NCI-H2107 (cell line): ENCODE data around the gene DHX9.

Experiments used
- DNase-seq: peaks from one replicate; lab custom pipeline; 2025; lab: John Stamatoyannopoulos, UW

The DHX9 gene

DNA sequence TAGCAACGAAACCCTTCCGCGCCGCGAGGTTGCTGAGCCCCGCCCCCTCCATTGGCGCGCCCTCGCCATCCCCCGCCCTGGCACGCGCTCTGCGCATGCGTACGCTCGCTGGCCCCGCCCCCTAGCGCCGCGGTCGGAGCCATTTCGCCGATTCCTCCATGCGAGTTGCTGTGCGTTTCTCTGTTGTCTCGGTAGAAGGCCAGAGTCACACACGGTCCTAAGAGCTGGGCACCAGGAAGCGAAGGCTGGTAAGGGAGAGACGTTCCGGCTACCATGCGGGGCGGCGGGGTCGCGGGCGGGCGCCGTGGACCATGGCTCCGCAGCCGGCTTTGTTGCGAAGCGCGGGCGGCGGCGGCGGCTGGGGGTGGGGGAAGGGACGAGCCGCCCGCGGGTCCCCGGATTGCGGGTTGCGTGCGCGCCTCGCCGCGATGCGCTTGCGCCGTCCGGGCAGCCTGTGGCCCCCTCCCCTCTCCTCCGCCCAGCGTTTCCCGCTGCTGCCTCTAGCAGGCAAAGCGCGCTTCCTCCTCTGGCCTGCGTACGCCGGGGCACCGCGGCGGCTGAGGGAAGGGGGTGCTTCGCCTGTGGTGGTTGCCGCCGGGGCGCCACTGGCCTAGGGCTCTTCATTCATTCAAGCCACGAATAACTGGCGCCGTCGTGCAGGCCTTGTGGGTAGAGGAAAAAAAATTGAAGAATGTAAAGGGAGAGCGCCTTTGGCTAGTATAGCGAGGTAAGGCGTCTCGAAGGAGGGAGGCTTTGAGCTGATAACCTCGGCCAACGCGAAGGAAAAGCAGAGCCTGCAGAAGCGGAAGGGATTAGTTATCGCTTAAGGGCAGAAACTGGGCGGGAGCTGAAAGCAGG lies at the start of gene DHX9:
Gene DHX9 (plus strand): TSS at position 139 of the 858 bp plus-strand sequence. CDS start 3,220 bp downstream, outside the sequence.
- peak; percentile 97 for DNase-seq

DNA sequence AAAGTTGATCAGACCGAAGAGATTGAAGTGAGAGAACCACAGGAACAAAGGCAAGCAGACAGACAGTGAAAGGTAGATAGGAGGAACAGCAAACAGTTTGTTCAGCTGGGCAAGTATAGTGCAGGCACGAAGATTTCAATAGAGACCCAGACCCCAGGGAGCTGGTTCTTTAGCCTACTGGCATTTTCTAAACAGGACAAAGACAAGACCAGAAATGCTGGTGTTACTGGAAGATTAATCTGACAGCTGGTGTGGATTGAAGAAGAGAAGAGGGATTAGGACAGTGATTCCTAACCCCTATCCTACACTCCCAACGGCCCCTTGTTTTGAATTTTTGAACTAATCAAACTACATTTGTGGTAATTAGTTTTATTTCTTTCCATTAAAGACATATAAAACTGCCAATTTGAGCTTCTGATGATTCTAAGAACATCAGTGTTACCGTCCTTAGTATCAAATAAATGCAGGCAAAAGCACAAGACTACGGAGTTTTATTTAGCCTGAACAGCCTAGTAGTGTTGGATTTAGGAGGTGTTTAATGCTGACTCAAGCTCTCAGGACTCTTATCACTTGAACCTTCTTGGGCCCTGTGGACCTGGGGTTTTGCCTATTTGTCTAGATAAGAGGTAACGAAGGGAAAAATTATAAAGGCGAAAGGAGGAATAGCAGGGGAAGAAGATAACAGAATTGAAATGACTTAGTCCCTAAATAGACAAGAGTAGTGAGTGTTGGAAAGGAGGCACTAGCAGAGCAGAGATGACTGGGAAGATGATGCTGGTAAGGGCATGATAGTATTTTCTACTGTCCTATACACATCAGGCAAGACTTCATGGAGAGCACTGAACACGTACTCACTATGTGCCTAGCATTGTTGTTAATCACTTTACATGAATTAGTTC lies 47.6 kb upstream of the DHX9 start:
- DNase-seq, result no peak

DNA sequence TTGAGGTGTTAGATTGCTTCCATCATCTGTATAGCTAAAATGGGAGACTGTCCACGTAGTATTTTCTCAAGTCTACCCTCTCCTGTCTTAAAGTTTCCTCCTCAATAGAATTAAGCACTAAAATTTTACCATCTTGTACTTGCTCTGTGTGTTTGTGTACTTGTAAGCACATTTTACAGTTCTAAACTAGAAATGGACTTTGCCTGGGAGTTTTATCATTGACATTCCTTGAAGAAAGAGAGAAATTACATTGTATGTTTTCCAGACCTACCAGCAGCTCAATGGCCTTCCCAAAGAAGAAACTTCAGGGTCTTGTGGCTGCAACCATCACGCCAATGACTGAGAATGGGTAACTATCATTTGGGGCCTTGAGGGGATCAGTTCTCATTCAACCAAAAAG lies 45.1 kb upstream of the DHX9 start:
- no peak for DNase-seq

- no peak for DNase-seq
Measured at GRCh38 chr1:182794676-182795201, 44.4 kb upstream of the DHX9 start.

- no peak for DNase-seq
Measured at GRCh38 chr1:182795563-182796228, 43.5 kb upstream of the DHX9 start.

DNA sequence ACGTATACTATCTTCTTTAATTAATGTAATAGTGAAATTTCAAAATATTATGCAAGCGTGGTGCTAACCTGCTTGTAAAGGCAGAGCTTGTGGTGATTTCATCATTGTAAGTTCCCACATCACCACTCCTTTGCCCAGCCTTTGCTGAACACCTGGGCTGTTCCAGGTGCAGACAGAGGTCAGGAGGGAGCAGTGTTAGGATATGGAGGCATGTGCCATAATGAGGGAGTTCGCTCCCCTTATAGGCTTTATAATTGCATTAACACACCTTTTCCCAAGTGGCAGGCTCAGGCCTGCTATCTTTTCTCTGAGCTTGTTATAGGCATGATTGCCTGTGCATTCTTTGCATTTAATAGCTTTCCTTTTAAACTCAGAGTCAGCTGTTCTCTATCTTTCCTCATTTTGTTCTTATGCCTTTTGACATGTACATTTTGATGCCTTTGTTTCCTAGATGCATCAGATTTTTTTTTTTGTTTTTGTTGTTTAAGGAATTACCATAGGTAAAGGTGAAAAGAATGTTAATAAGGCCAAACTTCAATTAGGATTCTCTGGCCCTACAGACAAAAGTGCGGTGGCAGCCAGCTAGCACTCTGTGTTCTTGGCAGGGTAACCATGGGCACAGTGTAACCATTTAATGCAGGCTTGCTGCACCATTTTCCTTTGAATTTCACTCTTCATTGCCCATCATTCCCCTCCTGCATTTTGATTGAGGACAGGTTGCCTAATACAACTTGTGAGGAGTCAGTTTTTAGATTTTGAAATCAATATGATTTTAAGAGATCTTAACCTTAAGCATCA lies 36.9 kb upstream of the DHX9 start:
- no peak for DNase-seq

DNA sequence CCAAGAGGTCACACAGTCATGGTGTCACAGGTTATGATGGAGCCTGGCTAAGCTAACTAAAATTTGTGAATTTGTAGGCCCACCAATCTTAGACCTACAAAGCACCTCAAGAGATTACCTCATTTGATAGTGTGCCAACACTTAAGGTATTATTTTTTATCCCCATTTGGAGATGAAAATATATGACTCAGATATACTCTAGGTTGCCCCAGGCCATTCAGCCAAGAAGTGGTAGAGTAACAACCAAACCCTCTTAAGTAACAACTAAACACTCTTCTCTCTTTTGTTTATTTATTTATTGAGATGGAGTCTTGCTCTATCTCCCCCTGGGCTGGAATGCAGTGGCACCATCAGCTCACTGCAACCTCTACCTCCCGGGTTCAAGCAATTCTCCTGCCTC lies 35.3 kb upstream of the DHX9 start:
- no peak for DNase-seq

- DNase-seq, result peak; percentile 32
Measured at GRCh38 chr1:182806015-182806678, 33.0 kb upstream of the DHX9 start.

- no peak for DNase-seq
Measured at GRCh38 chr1:182807907-182808306, 31.2 kb upstream of the DHX9 start.

GRCh38 chr1:182809414-182809957 lies 29.7 kb upstream of the DHX9 start:
- DNase-seq, result no peak

DNA sequence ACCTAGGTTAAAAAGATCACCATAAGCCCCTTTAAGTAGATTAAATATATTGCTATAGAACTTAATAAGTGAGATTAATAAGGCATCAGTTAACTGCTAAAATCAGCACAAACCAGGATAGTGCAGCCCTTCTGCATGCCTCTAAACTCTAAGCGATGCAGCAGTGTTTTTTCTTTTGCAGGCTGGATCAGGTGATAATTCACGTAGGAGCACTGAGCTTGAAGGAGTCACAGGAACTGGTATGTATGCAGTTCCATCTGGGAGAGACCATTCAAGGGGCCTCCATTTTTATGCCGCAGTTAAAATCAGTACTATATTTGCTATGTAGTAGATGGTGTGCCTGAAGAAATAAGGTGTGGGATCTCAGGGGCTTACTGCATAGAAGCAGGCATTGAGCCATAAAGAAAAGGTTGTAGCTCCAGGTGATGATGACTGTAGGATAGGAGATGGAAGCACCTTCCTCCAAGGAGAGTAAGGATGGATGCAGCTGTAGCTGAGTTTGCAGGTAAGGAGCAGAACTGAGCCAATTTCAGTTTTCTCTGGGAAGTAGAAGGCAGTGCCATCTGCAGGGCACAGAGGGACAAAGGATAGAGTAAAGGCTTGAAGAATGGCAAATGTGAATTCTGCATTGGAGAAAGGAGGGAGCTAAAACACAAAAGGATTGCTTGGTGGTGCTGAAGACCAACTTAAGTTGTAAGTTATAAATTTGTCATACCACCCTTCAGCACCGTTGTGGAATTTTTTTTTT lies 27.0 kb upstream of the DHX9 start:
- no peak for DNase-seq

- no peak for DNase-seq
Measured at GRCh38 chr1:182816863-182817262, 22.3 kb upstream of the DHX9 start.

- DNase-seq, result no peak
Measured at GRCh38 chr1:182817802-182818201, 21.3 kb upstream of the DHX9 start.

GRCh38 chr1:182823220-182823619 lies 15.9 kb upstream of the DHX9 start:
- no peak for DNase-seq

DNA sequence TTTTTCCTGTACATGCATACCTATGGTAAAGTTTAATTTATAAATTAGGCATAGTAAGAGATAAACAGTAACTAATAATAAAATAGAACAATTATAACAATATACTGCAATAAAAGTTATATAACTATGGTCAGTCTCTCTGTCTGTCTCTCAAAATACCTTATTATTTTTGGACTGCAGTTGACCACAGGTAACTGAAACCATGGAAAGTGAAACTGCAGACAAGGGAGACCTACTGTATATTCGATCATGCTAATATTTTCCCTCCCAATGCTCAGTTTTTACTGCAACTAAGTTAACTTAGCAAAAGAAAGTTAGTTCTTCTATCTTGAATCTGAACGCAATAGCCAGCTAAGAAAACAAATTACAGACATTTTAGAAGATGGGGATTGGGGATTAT lies 12.3 kb upstream of the DHX9 start:
- DNase-seq, result no peak

- DNase-seq, result no peak
Measured at GRCh38 chr1:182829285-182829932, 9.7 kb upstream of the DHX9 start.

DNA sequence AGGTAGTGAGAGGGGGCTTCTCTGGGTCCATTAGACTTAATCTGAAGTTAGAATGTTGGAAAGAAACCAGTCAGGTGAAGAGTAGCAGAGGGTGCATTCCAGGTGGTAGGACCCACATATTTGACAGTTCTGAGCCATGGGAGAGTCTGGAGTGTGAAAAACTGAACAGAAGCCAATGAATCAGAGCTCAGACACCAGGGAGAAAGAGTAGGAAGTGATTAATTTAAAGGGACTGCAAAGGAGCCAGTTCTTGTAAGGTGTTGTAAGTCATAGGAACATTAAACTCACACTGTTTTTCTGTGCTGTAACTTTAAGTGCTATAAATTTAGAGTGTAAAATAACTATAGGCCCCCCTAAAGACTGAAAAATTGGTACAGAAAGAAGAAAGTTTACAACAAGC lies 5.9 kb upstream of the DHX9 start:
- DNase-seq, result no peak

GRCh38 chr1:182834326-182834725 lies 4.8 kb upstream of the DHX9 start:
- no peak for DNase-seq

DNA sequence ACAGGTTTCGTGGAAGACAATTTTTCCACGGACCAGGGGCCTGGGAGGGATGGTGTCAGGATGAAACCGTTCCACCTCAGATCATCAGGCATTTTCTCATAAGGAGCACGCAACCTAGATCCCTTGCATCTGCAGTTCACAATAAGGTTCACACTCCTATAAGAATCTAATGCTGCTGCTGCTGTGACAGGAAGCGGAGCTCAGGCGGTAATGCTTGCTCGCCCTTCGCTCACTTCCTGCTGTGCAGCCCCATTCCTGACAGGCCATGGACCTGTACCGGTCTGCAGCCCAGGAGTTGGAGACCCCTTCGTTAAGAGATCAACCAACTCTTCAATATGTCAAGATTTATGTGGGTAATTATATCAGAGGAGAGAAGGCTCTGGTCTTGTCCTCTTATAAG lies 3.3 kb upstream of the DHX9 start:
- DNase-seq, result no peak
